Smooth muscle cell (in vitro differentiated cells): ENCODE results near the gene PDCD1. TPM values are rescaled to one million over a fixed set of nuclear protein-coding genes. Genes with fewer than 3 reads are reported as not detected.

ENCODE experiments used
- DNase-seq: peaks from one replicate; lab custom pipeline; 2025; ENCODE audit not compliant: unreplicated experiment; lab: John Stamatoyannopoulos, UW
- H2AFZ ChIP-seq: fragments of 200-600 bp; sonication (generic); 2 replicates; pipeline ENCODE4 v1.6.0; 2016; ENCODE audit warnings: antibody characterized with exemption, low read depth, mild to moderate bottlenecking
- H3F3A ChIP-seq: fragments of 200-600 bp; sonication (generic); 2 replicates; pipeline ENCODE4 v1.6.0; 2017; ENCODE audit warnings: antibody characterized with exemption, low read depth
- H3K27ac ChIP-seq: fragments of 200-600 bp; sonication (generic); 2 replicates; pipeline ENCODE4 v1.5.1; 2016; ENCODE audit warnings: low read depth, mild to moderate bottlenecking
- H3K27me3 ChIP-seq: fragments of 200-600 bp; sonication (generic); 2 replicates; pipeline ENCODE4 v1.6.1; 2016; ENCODE audit warnings: low read depth, mild to moderate bottlenecking
- H3K36me3 ChIP-seq: fragments of 200-600 bp; sonication (generic); 2 replicates; pipeline ENCODE4 v1.5.1; 2016; ENCODE audit warnings: low read depth
- H3K4me1 ChIP-seq: fragments of 200-600 bp; sonication (generic); 2 replicates; pipeline ENCODE4 v1.5.1; 2016; ENCODE audit warnings: low read depth
- H3K4me2 ChIP-seq: fragments of 200-600 bp; sonication (generic); 2 replicates; pipeline ENCODE4 v1.6.0; 2016; ENCODE audit warnings: mild to moderate bottlenecking
- H3K4me3 ChIP-seq: fragments of 200-600 bp; sonication (generic); 2 replicates; pipeline ENCODE4 v1.5.1; 2016; ENCODE audit warnings: mild to moderate bottlenecking
- H3K79me2 ChIP-seq: fragments of 200-600 bp; sonication (generic); 2 replicates; pipeline ENCODE4 v1.6.0; 2016; ENCODE audit warnings: low read depth, mild to moderate bottlenecking
- H3K9ac ChIP-seq: fragments of 200-600 bp; sonication (generic); 2 replicates; pipeline ENCODE4 v1.6.0; 2016; ENCODE audit warnings: low read depth
- H3K9me3 ChIP-seq: fragments of 200-600 bp; sonication (generic); replicated peaks from 2 replicates; pipeline ENCODE4 v1.5.1; 2016; ENCODE audit warnings: low read depth
- H4K20me1 ChIP-seq: fragments of 200-600 bp; sonication (generic); 2 replicates; pipeline ENCODE4 v1.6.0; 2016; ENCODE audit warnings: low read depth
- WGBS: methylation state at CpG from one replicate; pipeline ENCODE4 v1.1.7; 2016; ENCODE audit warnings: low lambda C conversion rate; 5-methylcytosine and 5-hydroxymethylcytosine counted together
- polyA plus RNA-seq: library from polyadenylated mRNA; unstranded; fragments of >200 nt; fragmentation: Nextera tagmentation; extraction: Ambion mirVana; gene quantifications from 2 replicates; pipeline ENCODE4 v1.2.1, GENCODE V29; 2016
- total RNA-seq: library from RNA; depleted of rRNA; stranded (reverse); fragments of >200 nt; gene quantifications from 2 replicates; pipeline ENCODE4 v1.2.3, GENCODE V29; 2014
- TF ChIP-seq, protein P1 (sequence below): fragments of 200-600 bp; sonication (generic); IDR thresholded peaks from 2 replicates; pipeline ENCODE4 v1.5.1; 2017; ENCODE audit warnings: borderline replicate concordance, mild to moderate bottlenecking, antibody characterized with exemption; ENCODE audit not compliant: insufficient read depth, poor library complexity, severe bottlenecking

The PDCD1 gene
- total and polyA plus RNA-seq, 2 experiments from 2014 or later, result not detected

DNA sequence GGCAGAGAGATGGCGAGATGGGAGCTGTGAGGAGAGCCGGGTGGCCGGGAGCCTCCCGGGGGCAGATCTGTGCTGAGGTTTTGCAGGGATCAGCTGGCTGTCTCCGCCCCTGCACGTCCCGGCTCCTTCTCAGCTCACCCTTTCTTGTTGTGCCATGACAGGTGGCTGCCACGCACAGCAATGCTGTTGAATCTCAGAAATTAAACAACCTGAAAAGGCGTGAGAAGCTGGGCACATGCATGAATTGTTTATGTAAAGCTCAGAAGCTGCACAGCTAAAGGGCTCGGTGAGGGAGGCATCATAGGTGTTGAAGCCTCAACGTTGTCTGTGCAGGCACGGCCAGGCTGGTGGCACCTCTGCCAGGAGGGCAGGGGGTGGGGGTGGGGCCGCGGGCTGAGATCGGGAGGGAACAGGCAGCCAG, 10.0 kb upstream of the PDCD1 start:
- Histone ChIP-seq H3K4me2 (no peak overlapping the region), H2AFZ (no peak overlapping the region), H3K27me3 (no peaks in the 10 kb centered on the region), H3F3A (no peaks in the 10 kb centered on the region), H3K27ac (no peak overlapping the region), H3K36me3 (no peaks in the 10 kb centered on the region), H3K9me3 (no peaks in the 10 kb centered on the region), H4K20me1 (no peaks in the 10 kb centered on the region), H3K79me2 (no peaks in the 10 kb centered on the region), H3K4me3 (no peak overlapping the region), H3K4me1 (no peaks in the 10 kb centered on the region), H3K9ac (no peak overlapping the region)
- TF ChIP-seq, protein P1, sequence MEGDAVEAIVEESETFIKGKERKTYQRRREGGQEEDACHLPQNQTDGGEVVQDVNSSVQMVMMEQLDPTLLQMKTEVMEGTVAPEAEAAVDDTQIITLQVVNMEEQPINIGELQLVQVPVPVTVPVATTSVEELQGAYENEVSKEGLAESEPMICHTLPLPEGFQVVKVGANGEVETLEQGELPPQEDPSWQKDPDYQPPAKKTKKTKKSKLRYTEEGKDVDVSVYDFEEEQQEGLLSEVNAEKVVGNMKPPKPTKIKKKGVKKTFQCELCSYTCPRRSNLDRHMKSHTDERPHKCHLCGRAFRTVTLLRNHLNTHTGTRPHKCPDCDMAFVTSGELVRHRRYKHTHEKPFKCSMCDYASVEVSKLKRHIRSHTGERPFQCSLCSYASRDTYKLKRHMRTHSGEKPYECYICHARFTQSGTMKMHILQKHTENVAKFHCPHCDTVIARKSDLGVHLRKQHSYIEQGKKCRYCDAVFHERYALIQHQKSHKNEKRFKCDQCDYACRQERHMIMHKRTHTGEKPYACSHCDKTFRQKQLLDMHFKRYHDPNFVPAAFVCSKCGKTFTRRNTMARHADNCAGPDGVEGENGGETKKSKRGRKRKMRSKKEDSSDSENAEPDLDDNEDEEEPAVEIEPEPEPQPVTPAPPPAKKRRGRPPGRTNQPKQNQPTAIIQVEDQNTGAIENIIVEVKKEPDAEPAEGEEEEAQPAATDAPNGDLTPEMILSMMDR, result no peak
- WGBS, result 70% methylated on average over 15 of the region's 15 CpGs
- DNase-seq, result no peak

DNA sequence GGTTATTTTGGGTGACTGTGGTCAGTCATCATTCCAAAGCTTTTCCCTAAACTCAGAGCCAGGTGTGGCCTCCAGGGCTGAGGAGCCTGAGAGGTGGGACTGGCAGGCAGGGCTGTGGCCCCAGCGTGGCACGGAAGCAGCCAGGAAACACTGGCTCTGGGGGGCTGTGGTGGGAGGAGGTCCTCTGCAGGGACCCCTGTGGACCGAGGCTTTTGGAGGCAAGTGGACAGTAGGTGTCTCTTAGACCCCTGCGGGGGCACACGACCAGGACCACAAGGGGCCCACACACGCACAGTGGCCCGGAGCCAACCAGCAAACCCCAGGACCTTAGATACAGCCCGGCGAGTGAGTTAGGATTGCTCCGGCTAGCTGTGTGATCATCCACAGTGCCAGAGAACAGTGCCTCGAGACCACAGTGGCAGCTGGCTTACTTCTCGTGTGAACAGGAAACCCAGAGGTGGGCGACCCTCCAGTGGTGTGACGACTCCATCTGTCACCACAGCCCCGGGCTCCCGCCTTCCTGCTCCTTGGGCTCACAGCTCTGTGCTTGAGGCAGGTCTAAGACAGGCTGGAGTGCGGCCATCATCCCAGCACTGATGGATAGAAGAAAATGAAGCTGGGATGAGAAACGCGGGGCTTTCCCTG, 9.2 kb upstream of the PDCD1 start:
- Histone ChIP-seq H3K36me3 (no peaks in the 10 kb centered on the region), H3K27me3 (no peaks in the 10 kb centered on the region), H4K20me1 (no peaks in the 10 kb centered on the region), H3K9ac (no peak overlapping the region), H3K9me3 (no peaks in the 10 kb centered on the region), H3K4me2 (no peak overlapping the region), H3K79me2 (no peaks in the 10 kb centered on the region), H3K27ac (no peak overlapping the region), H3K4me3 (no peak overlapping the region), H3F3A (no peaks in the 10 kb centered on the region), H2AFZ (no peak overlapping the region), H3K4me1 (no peaks in the 10 kb centered on the region)
- 78% methylated on average over 19 of the region's 19 CpGs for WGBS
- no peak for DNase-seq
- TF ChIP-seq, protein P1, result no peak

DNA sequence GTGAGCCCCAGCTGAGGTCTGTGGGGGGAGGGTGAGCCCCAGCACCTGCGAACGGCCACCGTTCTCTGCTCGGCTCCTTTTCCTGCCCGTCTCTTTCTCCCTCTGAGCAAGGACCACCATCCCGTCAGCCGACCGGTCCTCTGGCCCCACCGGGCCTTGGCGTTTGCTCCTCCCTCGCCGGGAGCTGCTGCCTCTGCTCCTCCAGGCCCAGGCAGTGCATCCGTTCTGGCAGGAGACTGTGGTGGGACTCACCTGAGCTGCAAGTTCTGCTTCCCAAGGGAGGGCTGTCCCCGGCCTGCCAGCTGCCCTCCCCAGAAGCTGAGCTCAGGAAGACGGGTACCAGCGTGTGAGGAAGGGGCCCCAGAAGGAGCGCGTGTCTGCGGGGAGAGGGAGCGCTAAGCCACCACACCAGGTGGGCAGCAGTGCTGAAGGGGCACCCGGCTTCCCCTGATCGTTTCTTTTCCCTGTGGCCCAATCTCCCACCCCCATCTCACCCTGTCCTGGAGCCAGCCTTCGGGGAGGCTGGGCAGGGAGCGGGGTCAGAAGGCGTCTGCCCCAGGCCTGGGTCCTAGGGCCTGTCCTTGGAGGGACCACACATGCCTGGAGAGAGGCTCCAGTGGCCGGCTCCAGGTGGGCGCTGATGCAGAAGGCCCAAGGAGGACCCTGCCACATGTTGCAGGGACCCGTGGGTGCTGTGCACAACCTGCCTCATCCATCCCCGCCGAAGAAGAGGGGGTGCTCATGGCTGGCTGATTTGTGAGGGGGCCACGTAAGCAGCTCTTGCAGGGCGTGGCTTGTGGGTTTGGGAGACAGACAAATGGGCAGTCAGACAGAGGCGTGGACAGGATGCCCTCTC, 8.3 kb upstream of the PDCD1 start:
- Histone ChIP-seq H3K27me3 (no peaks in the 10 kb centered on the region), H3K36me3 (no peaks in the 10 kb centered on the region), H3K9me3 (no peaks in the 10 kb centered on the region), H3K79me2 (no peaks in the 10 kb centered on the region), H4K20me1 (no peaks in the 10 kb centered on the region), H2AFZ (no peak overlapping the region), H3K27ac (no peak overlapping the region), H3K9ac (no peak overlapping the region), H3F3A (no peaks in the 10 kb centered on the region), H3K4me1 (no peaks in the 10 kb centered on the region), H3K4me2 (no peak overlapping the region), H3K4me3 (no peak overlapping the region)
- TF ChIP-seq, protein P1, result no peak
- 84% methylated on average over 32 of the region's 33 CpGs for WGBS
- DNase-seq, result no peak
